IPS-20b (cell line): ENCODE results near the gene TAF1D.
"Not testable (repeated sequence)": the region's sequence is repeated elsewhere in the genome, so short reads cannot be mapped to it uniquely, and the experiment has no call there.

ENCODE experiments used
- H3K27ac ChIP-seq: one replicate; pipeline ENCODE4 v1.5.1; 2013; ENCODE audit warnings: low read length
- H3K27me3 ChIP-seq: 2 replicates; pipeline ENCODE4 v1.6.1; 2013; ENCODE audit warnings: mild to moderate bottlenecking, low read length, inconsistent platforms; ENCODE audit not compliant: insufficient read depth
- H3K36me3 ChIP-seq: 2 replicates; pipeline ENCODE4 v1.6.1; 2013; ENCODE audit warnings: low read depth, mild to moderate bottlenecking, inconsistent platforms, low read length, moderate library complexity; ENCODE audit not compliant: insufficient read depth
- H3K4me1 ChIP-seq: 2 replicates; pipeline ENCODE4 v1.6.1; 2013; ENCODE audit warnings: mild to moderate bottlenecking, control low read depth, inconsistent platforms, low read length, moderate library complexity; ENCODE audit not compliant: insufficient read depth
- H3K4me3 ChIP-seq: 2 replicates; pipeline ENCODE4 v1.5.1; 2013; ENCODE audit warnings: mild to moderate bottlenecking, low read length, inconsistent platforms
- H3K9ac ChIP-seq: 2 replicates; pipeline ENCODE4 v1.6.1; 2013; ENCODE audit warnings: low read depth, mild to moderate bottlenecking, inconsistent platforms, low read length, moderate library complexity
- H3K9me3 ChIP-seq: 2 replicates; pipeline ENCODE4 v1.6.1; 2013; ENCODE audit warnings: mild to moderate bottlenecking, low read depth, low read length, inconsistent platforms; ENCODE audit not compliant: insufficient read depth

Gene TAF1D

DNA sequence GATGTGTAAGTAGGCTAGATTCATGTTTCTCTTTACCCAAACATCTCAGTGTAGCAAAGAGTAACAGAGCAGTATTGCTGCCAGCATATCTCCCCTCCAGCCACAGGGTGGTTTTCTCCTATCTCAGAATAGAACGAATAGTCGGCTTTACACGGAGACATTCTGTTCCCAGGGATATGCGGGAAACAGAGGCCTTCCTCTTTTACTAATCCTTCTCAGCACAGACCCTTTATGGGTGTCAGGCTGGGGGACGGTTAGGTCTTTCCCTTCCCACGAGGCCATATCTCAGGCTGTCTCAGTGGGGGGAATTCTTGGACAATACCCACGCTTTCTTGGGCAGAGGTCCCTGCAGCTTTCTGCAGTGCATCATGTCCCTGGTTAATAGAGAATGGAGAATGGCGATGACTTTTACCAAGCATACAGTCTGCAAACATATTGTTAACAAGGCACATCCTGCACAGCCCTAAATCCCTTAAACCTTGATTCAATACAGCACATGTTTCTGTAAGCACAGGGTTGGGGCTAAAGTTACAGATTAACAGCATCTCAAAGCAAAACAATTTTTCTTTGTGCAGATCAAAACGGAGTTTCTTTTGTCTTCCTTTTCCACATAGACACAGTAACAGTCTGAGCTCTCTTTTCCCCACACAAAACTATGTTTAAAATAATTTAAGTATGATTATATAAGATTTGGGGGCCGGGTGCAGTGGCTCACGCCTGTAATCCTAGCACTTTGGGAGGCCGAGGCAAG, 3.9 kb upstream of the TAF1D start:
- not testable (repeated sequence) for H3K27me3 ChIP-seq, H3K36me3 ChIP-seq, H3K27ac ChIP-seq, H3K9me3 ChIP-seq, H3K4me1 ChIP-seq
- Histone ChIP-seq H3K4me3 (peak overlapping the region; percentile 22; the same call in 1 of the 2 replicates), H3K9ac (peak overlapping the region; percentile 11; the same call in 1 of the 2 replicates)

GRCh38 chr11:93744669-93745004, 3.3 kb upstream of the TAF1D start:
- Histone ChIP-seq H3K27me3 (no peaks in the 10 kb centered on the region), H3K4me3 (no peak overlapping the region), H3K4me1 (peaks cover 3% of the 10 kb centered on the region), H3K36me3 (peaks cover 10% of the 10 kb centered on the region), H3K9ac (no peak overlapping the region), H3K9me3 (no peaks in the 10 kb centered on the region), H3K27ac (no peak overlapping the region)

GRCh38 chr11:93743291-93743690, 2.0 kb upstream of the TAF1D start:
- Histone ChIP-seq H3K4me1 (peaks cover 9% of the 10 kb centered on the region), H3K27ac (no peak overlapping the region), H3K27me3 (no peaks in the 10 kb centered on the region), H3K4me3 (no peak overlapping the region), H3K9me3 (no peaks in the 10 kb centered on the region), H3K9ac (no peak overlapping the region), H3K36me3 (peaks cover 23% of the 10 kb centered on the region)

DNA sequence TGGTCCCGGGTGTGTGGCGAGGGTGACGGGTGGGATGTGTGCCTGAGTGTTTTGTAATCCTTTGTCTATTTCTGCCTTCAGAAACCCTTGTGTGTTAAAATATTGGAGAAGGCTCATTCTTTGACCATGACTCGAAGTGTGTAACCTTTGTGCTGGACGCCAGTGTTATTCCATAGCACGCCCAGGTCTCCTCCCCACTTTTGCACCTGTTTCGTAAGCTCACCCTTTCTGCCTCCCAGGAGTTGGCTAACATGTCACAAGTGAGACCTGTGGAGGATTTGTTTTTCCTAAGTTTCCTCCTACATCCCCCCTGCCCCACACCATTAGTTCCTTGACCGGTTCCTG, 559 bp upstream of the TAF1D start:
- no peaks in the 10 kb centered on the region for H3K9me3 ChIP-seq
- no peaks in the 10 kb centered on the region for H3K27me3 ChIP-seq
- peak overlapping the region; percentile 99 for H3K4me3 ChIP-seq
- H3K27ac ChIP-seq, result peak overlapping the region; percentile 93
- peak overlapping the region; percentile 100 for H3K9ac ChIP-seq
- H3K4me1 ChIP-seq, result peaks cover 14% of the 10 kb centered on the region
- peaks cover 37% of the 10 kb centered on the region for H3K36me3 ChIP-seq

DNA sequence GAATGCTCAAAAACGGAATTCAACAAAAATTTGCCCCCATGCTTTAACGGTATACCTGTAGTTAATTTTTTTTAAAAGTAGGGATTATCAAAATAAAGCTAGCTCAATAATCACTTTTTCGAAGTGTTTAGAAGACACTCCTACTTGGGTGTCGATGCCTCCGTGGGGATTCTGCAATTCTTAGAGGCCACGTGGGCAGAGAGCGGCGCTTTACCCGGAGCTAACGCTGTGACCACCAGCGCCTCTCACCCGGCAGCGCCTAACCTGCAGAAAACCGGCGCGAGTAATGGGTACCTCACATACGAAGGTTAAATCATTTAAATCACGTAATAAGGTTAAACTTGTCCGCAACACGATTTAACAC, 583 bp downstream of the TAF1D start:
- H3K4me1 ChIP-seq, result peaks cover 14% of the 10 kb centered on the region
- H3K9ac ChIP-seq, result peak overlapping the region; percentile 100
- peak overlapping the region; percentile 87 for H3K27ac ChIP-seq
- H3K4me3 ChIP-seq, result peak overlapping the region; percentile 99
- H3K9me3 ChIP-seq, result no peaks in the 10 kb centered on the region
- H3K27me3 ChIP-seq, result no peaks in the 10 kb centered on the region
- peaks cover 49% of the 10 kb centered on the region for H3K36me3 ChIP-seq

DNA sequence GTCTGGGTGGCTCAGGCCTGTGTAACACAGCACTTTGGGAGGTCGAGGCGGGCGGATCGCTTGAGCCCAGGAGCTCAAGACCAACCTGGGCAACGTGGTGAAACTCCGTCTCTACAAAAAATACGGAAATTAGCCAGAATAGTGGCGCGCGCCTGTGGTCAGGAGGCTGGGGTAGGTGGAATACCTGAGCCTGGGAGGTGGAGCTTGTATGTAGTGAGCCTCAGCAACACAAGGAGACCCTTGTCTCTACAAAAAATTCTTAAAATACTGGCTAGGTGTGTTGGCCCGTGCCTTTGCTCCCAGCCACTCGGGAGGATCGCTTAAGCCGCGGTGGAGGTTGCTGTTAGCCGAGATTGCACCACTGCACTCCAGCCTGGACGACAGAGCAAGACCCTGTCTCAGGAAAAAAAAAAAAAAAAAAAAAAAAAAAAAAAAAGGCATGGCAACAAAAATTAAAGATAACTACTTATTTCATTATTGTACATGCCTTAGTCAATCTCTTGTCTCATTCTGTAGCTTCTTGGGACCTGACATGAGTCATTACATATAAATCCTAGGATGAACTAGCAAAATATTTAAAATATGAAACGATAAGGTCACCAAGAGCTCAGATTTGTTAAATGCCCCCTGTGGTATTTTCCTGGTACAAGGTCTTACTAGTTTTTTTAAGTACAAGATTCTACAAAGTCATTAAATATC, 1.1 kb downstream of the TAF1D start:
- H3K9me3 ChIP-seq, result no peaks in the 10 kb centered on the region
- peak overlapping the region; percentile 99 for H3K4me3 ChIP-seq
- H3K27me3 ChIP-seq, result no peaks in the 10 kb centered on the region
- H3K27ac ChIP-seq, result peak overlapping the region; percentile 87
- H3K4me1 ChIP-seq, result peaks cover 14% of the 10 kb centered on the region
- peaks cover 54% of the 10 kb centered on the region for H3K36me3 ChIP-seq
- H3K9ac ChIP-seq, result peak overlapping the region; percentile 100

GRCh38 chr11:93738647-93739081, 2.6 kb downstream of the TAF1D start:
- Histone ChIP-seq H3K27ac (no peak overlapping the region), H3K27me3 (no peaks in the 10 kb centered on the region), H3K4me1 (peaks cover 12% of the 10 kb centered on the region), H3K9me3 (no peaks in the 10 kb centered on the region), H3K9ac (peak overlapping the region; percentile 100), H3K36me3 (peaks cover 69% of the 10 kb centered on the region), H3K4me3 (peak overlapping the region; percentile 99)

DNA sequence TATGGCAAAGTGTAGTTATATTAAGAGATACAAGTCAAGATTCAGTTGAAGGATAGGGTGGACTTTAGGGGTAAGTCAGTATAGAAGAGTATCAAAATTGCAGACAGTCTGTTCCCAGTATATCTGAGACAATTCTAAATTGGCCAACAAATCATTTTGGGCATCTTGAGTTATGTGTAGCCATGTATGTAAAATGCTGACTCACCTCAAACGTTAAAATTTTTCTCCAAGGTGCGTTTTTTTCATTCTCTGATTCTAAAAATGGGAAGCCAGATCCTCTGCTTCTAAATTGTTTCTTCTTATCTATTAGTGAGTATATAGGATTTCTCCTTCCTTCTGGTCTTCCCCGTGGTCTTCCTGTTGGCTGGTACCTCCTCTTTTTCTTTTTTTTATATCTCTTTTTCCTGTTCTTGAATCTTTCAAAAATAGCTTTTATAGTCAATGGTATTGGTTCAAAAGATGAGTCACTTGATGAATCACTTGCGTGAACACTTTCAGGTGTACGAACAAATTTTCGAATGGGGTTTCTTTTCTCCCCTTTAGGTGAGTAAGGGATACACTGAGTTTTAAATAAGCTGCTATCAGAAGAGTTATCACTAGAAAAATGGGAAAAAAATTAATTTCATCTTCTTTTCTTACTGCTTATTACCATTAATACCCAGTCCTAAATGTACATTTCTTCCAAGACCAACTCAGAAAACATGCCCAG, 3.2 kb downstream of the TAF1D start:
- Histone ChIP-seq H3K4me3 (peak overlapping the region; percentile 99), H3K36me3 (peaks cover 75% of the 10 kb centered on the region)

DNA sequence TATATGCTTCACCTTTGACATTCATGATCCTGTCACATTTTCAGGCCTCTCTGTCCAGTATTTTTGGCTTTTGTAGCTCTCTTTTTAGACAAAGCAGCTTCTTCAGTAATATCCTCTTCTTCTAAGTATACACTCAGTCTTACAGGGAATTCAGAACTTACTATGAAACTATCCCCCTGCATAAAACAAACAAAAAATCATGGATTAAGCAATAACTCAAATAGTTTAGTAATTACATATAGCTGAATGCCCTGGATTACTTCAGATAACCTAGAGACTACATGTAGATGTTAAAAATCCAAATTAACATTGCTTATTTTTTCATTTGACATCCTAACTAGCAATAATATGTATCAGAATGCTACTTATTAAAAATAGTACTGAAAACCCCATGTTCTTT, 5.2 kb downstream of the TAF1D start:
- Histone ChIP-seq H3K27ac (no peak overlapping the region), H3K4me3 (peak overlapping the region; percentile 22; the same call in 1 of the 2 replicates), H3K9me3 (no peaks in the 10 kb centered on the region), H3K27me3 (no peaks in the 10 kb centered on the region), H3K9ac (no peak overlapping the region), H3K4me1 (peaks cover 12% of the 10 kb centered on the region), H3K36me3 (peaks cover 95% of the 10 kb centered on the region)

More for the DNA sequence above, 3.2 kb downstream of the TAF1D start:
- H3K27ac ChIP-seq, result no peak overlapping the region
- no peaks in the 10 kb centered on the region for H3K9me3 ChIP-seq
- peak overlapping the region; percentile 100 for H3K9ac ChIP-seq
- peaks cover 12% of the 10 kb centered on the region for H3K4me1 ChIP-seq
- H3K27me3 ChIP-seq, result no peaks in the 10 kb centered on the region

GRCh38 chr11:93735627-93736026, 5.7 kb downstream of the TAF1D start:
- Histone ChIP-seq H3K27me3 (no peaks in the 10 kb centered on the region), H3K36me3 (peaks cover 100% of the 10 kb centered on the region), H3K4me3 (peak overlapping the region; percentile 23; the same call in 1 of the 2 replicates), H3K27ac (no peak overlapping the region), H3K9ac (no peak overlapping the region), H3K4me1 (peaks cover 12% of the 10 kb centered on the region), H3K9me3 (no peaks in the 10 kb centered on the region)

- Histone ChIP-seq H3K4me3 (peak overlapping the region; percentile 23), H3K4me1 (peaks cover 12% of the 10 kb centered on the region), H3K27ac (no peak overlapping the region), H3K36me3 (peaks cover 100% of the 10 kb centered on the region), H3K27me3 (no peaks in the 10 kb centered on the region), H3K9ac (no peak overlapping the region), H3K9me3 (no peaks in the 10 kb centered on the region)
Observed at GRCh38 chr11:93734427-93735222, 6.7 kb downstream of the TAF1D start.
